ENCODE measurements around the gene OPRM1.

GRCh38 chr6:154218301-154218700, 179.3 kb downstream of the OPRM1 start:
- TF ChIP-seq CTCF (IDR thresholded peaks at IDR 0.05) (no peak), EP300 (IDR thresholded peaks at IDR 0.05) (peak in 1 of 2 donors; percentile 27)
